Activated B cell treated with CpG ODN at 0.5 μM for 24 hours (primary cell): ENCODE data around the gene CDC42BPB. TPM values are rescaled to one million over a fixed set of nuclear protein-coding genes. Genes with fewer than 3 reads are reported as not detected.

Experiments
- ATAC-seq: fragments of 200-7000 bp; cut with Tn5 transposase; one replicate; pipeline ENCODE4 v1.10.0; 2021; ENCODE audit warnings: low read depth, mild to moderate bottlenecking, moderate library complexity
- CTCF ChIA-PET: fragments of 350-600 bp; sonication (Branson Sonifier 250); formaldehyde crosslinking; loops from one replicate; lab custom pipeline; 2021; ENCODE audit warnings: antibody characterized with exemption; lab: Charles Lee
- POLR2A ChIA-PET: fragments of 350-600 bp; sonication (Branson Sonifier 250); formaldehyde crosslinking; loops from one replicate; lab custom pipeline; 2021; ENCODE audit warnings: antibody characterized with exemption; lab: Charles Lee
- DNase-seq: peaks from one replicate; pipeline ENCODE4 v3.0.0; 2022
- H3K27ac Mint-ChIP-seq: one replicate; pipeline ENCODE4 v1.8.0; 2020; ENCODE audit warnings: mixed read lengths
- H3K27me3 Mint-ChIP-seq: one replicate; pipeline ENCODE4 v1.8.0; 2021; ENCODE audit warnings: mixed read lengths
- H3K36me3 Mint-ChIP-seq: one replicate; pipeline ENCODE4 v1.8.0; 2021; ENCODE audit warnings: low read depth, mixed read lengths
- H3K4me1 Mint-ChIP-seq: one replicate; pipeline ENCODE4 v1.8.0; 2021; ENCODE audit warnings: mixed read lengths
- H3K4me3 Mint-ChIP-seq: one replicate; pipeline ENCODE4 v1.8.0; 2020; ENCODE audit warnings: mild to moderate bottlenecking, mixed read lengths
- H3K9me3 Mint-ChIP-seq: one replicate; pipeline ENCODE4 v1.8.0; 2020; ENCODE audit warnings: mixed read lengths
- CTCF ChIP-seq: fragments of 200-600 bp; IDR thresholded peaks from one replicate; pipeline ENCODE4 v1.8.0; 2022; ENCODE audit warnings: antibody characterized with exemption, mild to moderate bottlenecking
- intact Hi-C: fragments of 100-400 bp; cut with micrococcal nuclease; formaldehyde crosslinking; loops from one replicate; pipeline ENCODE4 v1.15.1; 2024
- total RNA-seq: library from RNA; stranded (reverse); gene quantifications from 2 replicates; pipeline ENCODE4 v1.2.3, GENCODE V29; 2022

Gene CDC42BPB
- total RNA-seq, 1 donor from 2014 or later, result 38.5 TPM

GRCh38 chr14:103064978-103065377 is 7.6 kb upstream of the CDC42BPB start:
- H3K4me3 Mint-ChIP-seq, result no peak overlapping the region
- no peaks in the 10 kb centered on the region for H3K9me3 Mint-ChIP-seq
- intact Hi-C loops, result no loop called here
- no peak for DNase-seq
- no peaks in the 10 kb centered on the region for H3K4me1 Mint-ChIP-seq
- ATAC-seq, result no peak
- ChIA-PET POLR2A (no interaction called here), CTCF (no interaction called here)
- TF ChIP-seq CTCF, result no peak
- no peak overlapping the region for H3K27ac Mint-ChIP-seq
- H3K27me3 Mint-ChIP-seq, result peaks cover 5% of the 10 kb centered on the region
- H3K36me3 Mint-ChIP-seq, result no peaks in the 10 kb centered on the region

GRCh38 chr14:103064436-103064835 is 7.1 kb upstream of the CDC42BPB start:
- ChIA-PET POLR2A (no interaction called here), CTCF (no interaction called here)
- Mint-ChIP-seq H3K27me3 (peaks cover 5% of the 10 kb centered on the region), H3K9me3 (no peaks in the 10 kb centered on the region), H3K27ac (no peak overlapping the region), H3K4me3 (no peak overlapping the region), H3K4me1 (no peaks in the 10 kb centered on the region), H3K36me3 (no peaks in the 10 kb centered on the region)
- ATAC-seq, result no peak
- intact Hi-C loops, result no loop called here
- DNase-seq, result no peak
- no peak for TF ChIP-seq CTCF

- no peak for TF ChIP-seq CTCF
- no peak overlapping the region for H3K4me3 Mint-ChIP-seq
- ATAC-seq (no peak), DNase-seq (no peak)
- H3K27ac Mint-ChIP-seq, result no peak overlapping the region
- H3K9me3 Mint-ChIP-seq, result no peaks in the 10 kb centered on the region
- H3K36me3 Mint-ChIP-seq, result no peaks in the 10 kb centered on the region
- H3K27me3 Mint-ChIP-seq, result peaks cover 5% of the 10 kb centered on the region
- intact Hi-C loops, result no loop called here
- POLR2A ChIA-PET, result no interaction called here
- CTCF ChIA-PET, result interaction anchor here (1.4 kb wide), 1 partner anchor 26 kb away, joined by 3 read pairs; no protein-coding TSS in a partner anchor
- peaks cover 10% of the 10 kb centered on the region for H3K4me1 Mint-ChIP-seq
These were observed 4.2 kb upstream of the CDC42BPB start for GRCh38 chr14:103061482-103061976.

GRCh38 chr14:103059556-103059955 is 2.2 kb upstream of the CDC42BPB start:
- no peak for TF ChIP-seq CTCF
- ATAC-seq (no peak), DNase-seq (no peak)
- CTCF ChIA-PET, result no interaction called here
- intact Hi-C loops, result loop anchor here (10.0 kb wide), 1 partner anchor 695 kb away; the partner anchor contains the start of genes CINP and TECPR2
- Mint-ChIP-seq H3K9me3 (no peaks in the 10 kb centered on the region), H3K4me3 (no peak overlapping the region), H3K36me3 (no peaks in the 10 kb centered on the region), H3K4me1 (peaks cover 28% of the 10 kb centered on the region), H3K27ac (no peak overlapping the region), H3K27me3 (peaks cover 5% of the 10 kb centered on the region)
- POLR2A ChIA-PET, result interaction anchor here (0.7 kb wide), 1 partner anchor 28 kb away, joined by 3 read pairs; no protein-coding TSS in a partner anchor

- DNase-seq, result no peak
- ChIA-PET CTCF (no interaction called here), POLR2A (no interaction called here)
- Mint-ChIP-seq H3K4me3 (peak overlapping the region; percentile 66), H3K27ac (no peak overlapping the region), H3K4me1 (peaks cover 28% of the 10 kb centered on the region), H3K9me3 (no peaks in the 10 kb centered on the region), H3K36me3 (no peaks in the 10 kb centered on the region), H3K27me3 (peaks cover 2% of the 10 kb centered on the region)
- TF ChIP-seq CTCF, result no peak
- ATAC-seq, result no peak
- intact Hi-C loops, result loop anchor here (10.0 kb wide), 1 partner anchor 694 kb away; the partner anchor contains the start of genes CINP and TECPR2
These were observed 1.1 kb upstream of the CDC42BPB start for GRCh38 chr14:103058164-103059055.
